C4-2B (cell line): Measurements from ENCODE around the gene OSBPL9.

ENCODE experiments used
- ZFX ChIP-seq: fragments of 450-650 bp; IDR thresholded peaks from 2 replicates; pipeline ENCODE4 v1.6.1; 2017
- TF ChIP-seq, protein P1 (sequence below): fragments of 450-650 bp; conservative IDR thresholded peaks from 2 replicates; pipeline ENCODE4 v1.5.1; 2017; ENCODE audit warnings: mild to moderate bottlenecking

DNA sequence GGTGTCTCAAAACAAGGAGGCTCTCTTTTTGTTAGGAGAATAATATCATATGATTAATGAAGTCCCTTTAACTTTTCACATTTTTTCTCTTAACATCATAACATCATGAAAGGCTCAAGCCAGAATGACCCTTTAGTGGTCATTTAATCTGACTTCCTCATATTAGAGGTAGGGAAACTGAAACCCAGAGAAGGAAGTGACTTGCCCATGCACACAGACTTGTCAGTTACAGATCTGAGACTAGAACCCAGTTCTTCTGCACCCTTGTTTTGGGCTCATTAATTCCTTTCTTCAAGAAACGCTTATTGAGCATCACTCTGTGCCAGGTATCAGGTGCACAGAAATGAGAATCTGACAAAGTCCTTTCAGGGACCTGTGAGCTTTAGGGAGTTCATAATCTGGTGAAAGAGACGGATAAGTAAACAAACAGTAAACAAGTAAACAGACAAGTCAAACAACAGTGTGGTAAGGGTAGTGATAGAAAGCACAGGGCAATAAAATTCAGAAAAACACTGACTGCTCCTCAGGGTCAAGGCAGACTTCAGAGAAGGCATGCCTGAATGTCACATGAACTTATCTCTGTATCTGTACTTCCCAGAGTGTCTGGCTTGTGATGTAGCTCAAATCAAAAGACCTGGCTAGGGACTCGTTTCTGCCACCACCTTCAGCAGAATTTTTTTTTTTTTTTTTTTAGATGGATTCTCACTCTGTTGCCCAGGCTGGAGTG, 38.3 kb upstream of the OSBPL9 start:
- TF ChIP-seq, protein P1, sequence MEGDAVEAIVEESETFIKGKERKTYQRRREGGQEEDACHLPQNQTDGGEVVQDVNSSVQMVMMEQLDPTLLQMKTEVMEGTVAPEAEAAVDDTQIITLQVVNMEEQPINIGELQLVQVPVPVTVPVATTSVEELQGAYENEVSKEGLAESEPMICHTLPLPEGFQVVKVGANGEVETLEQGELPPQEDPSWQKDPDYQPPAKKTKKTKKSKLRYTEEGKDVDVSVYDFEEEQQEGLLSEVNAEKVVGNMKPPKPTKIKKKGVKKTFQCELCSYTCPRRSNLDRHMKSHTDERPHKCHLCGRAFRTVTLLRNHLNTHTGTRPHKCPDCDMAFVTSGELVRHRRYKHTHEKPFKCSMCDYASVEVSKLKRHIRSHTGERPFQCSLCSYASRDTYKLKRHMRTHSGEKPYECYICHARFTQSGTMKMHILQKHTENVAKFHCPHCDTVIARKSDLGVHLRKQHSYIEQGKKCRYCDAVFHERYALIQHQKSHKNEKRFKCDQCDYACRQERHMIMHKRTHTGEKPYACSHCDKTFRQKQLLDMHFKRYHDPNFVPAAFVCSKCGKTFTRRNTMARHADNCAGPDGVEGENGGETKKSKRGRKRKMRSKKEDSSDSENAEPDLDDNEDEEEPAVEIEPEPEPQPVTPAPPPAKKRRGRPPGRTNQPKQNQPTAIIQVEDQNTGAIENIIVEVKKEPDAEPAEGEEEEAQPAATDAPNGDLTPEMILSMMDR, result no peak
- no peak for TF ChIP-seq ZFX
